GM19395 (cell line): ENCODE data around the gene NHERF1.

Experiments used
- ATAC-seq: cut with Tn5 transposase; IDR thresholded peaks from one replicate; pipeline ENCODE4 v1.9.1; 2021; ENCODE audit warnings: mild to moderate bottlenecking, moderate library complexity; ENCODE audit not compliant: unreplicated experiment

Gene NHERF1

GRCh38 chr17:74748279-74748528 is 224 bp upstream of the NHERF1 start:
- ATAC-seq, result no peak

GRCh38 chr17:74749279-74750038 is 1.0 kb downstream of the NHERF1 start:
- peak; percentile 8 for ATAC-seq

- ATAC-seq, result no peak
These were observed 1.6 kb downstream of the NHERF1 start for GRCh38 chr17:74750039-74750326.

- ATAC-seq, result no peak
These were observed 2.1 kb downstream of the NHERF1 start for GRCh38 chr17:74750327-74751069.

- no peak for ATAC-seq
These were observed 4.0 kb downstream of the NHERF1 start for GRCh38 chr17:74752415-74752814.

GRCh38 chr17:74752822-74753401 is 4.5 kb downstream of the NHERF1 start:
- ATAC-seq, result no peak

GRCh38 chr17:74754832-74755231 is 6.4 kb downstream of the NHERF1 start:
- ATAC-seq, result no peak

- no peak for ATAC-seq
These were observed 7.1 kb downstream of the NHERF1 start for GRCh38 chr17:74755533-74755932.

GRCh38 chr17:74756891-74757290 is 8.5 kb downstream of the NHERF1 start:
- no peak for ATAC-seq

- ATAC-seq, result no peak
These were observed 9.1 kb downstream of the NHERF1 start for GRCh38 chr17:74757502-74757901.

GRCh38 chr17:74757931-74758847 is 9.8 kb downstream of the NHERF1 start:
- no peak for ATAC-seq

GRCh38 chr17:74758848-74759168 is 10.4 kb downstream of the NHERF1 start:
- ATAC-seq, result no peak

GRCh38 chr17:74759243-74759801 is 10.9 kb downstream of the NHERF1 start:
- ATAC-seq, result peak; percentile 79

- no peak for ATAC-seq
These were observed 11.5 kb downstream of the NHERF1 start for GRCh38 chr17:74759941-74760340.

- ATAC-seq, result no peak
These were observed 12.1 kb downstream of the NHERF1 start for GRCh38 chr17:74760404-74761105.

- ATAC-seq, result no peak
These were observed 13.0 kb downstream of the NHERF1 start for GRCh38 chr17:74761419-74761818.

GRCh38 chr17:74761931-74762330 is 13.5 kb downstream of the NHERF1 start:
- no peak for ATAC-seq

- ATAC-seq, result no peak
These were observed 15.3 kb downstream of the NHERF1 start for GRCh38 chr17:74763565-74764387.

- no peak for ATAC-seq
These were observed 16.4 kb downstream of the NHERF1 start for GRCh38 chr17:74764751-74765286.

- no peak for ATAC-seq
These were observed 18.0 kb downstream of the NHERF1 start for GRCh38 chr17:74766413-74766812.
